CD4-positive, alpha-beta T cell treated with Interferon gamma for 1 hour (primary cell): ENCODE measurements around the gene ST7.
A peak's percentile ranks its signal among the peaks of the same experiment; 100 is the strongest.
"Not testable (repeated sequence)": the region's sequence is repeated elsewhere in the genome, so short reads cannot be mapped to it uniquely, and the experiment has no call there.

ENCODE experiments used
- DNase-seq: peaks from one replicate; pipeline ENCODE4 v3.0.0-alpha.2; 2020

Gene ST7

DNA sequence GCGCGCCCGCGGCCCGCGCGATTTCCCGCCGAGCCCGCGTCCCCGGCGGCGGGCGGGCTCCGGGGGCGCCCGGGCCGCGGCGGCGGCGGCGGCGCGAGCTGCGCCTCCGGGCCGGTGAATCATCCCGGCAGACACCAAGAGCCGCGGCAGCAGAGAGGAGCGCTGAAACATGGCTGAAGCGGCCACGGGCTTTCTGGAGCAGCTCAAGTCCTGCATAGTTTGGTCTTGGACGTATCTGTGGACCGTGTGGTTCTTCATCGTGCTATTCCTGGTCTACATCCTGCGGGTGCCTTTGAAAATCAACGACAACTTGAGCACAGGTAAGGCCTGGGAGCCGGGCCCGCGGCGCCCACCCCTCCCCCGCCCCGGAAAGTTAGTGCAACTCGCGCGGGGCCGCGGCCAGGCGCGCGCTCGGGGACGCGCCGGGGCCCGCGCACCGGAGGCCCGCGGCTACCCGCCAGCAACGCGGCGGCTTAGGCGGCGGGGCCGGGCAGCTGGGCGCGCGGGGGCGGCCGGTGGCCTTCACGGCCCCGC is at the start of gene ST7:
TSS of gene ST7 (plus strand) at position 130 of the 534 bp plus-strand sequence. CDS start at position 170, 40 bp downstream.
- DNase-seq, result peak; percentile 56

- no peak for DNase-seq
Measured at GRCh38 chr7:116906391-116906790, 46.9 kb upstream of the ST7 start.

DNA sequence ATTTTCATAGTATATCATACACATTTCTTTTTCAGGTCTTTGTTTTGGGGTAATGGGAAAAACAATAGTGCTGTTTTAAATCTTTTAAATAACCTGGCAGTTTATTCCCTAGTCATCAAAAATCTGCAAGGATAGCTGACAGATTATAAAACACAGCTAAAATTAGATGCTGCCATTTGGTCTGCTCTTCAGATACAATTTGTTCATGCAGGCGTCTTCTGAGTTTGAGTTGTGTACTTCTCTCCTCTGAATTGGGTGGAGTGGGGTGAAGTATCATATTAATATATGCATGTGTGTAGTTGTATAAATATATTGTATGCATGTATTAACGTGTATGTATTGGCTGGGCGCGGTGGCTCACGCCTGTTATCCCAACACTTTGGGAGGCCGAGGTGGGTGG is 42.9 kb upstream of the ST7 start:
- no peak for DNase-seq

- DNase-seq, result no peak
Measured at GRCh38 chr7:116911801-116912200, 41.5 kb upstream of the ST7 start.

GRCh38 chr7:116912269-116912909 is 40.9 kb upstream of the ST7 start:
- no peak for DNase-seq

GRCh38 chr7:116918704-116919103 is 34.6 kb upstream of the ST7 start:
- DNase-seq, result no peak

DNA sequence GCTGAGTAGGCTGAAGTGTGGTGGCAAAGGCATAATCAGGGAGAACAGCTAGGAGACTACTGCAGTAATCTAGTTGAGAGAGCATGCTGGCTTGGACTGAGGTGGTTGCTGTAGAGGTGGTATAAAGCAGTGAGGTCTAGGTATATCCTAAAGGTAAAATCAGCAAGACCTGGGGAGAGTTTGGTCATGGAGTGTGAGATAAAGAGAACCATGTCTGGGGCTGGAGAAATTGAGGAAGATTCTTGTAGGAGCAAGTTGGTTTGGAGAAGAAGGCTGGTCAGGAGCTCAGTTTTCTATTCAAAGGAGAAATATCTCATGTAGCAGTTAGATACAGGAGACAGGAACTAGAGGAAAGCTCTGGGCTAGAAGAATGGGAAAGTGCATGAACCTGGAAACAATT is 32.9 kb upstream of the ST7 start:
- DNase-seq, result no peak

GRCh38 chr7:116922545-116922944 is 30.8 kb upstream of the ST7 start:
- DNase-seq, result no peak

GRCh38 chr7:116924741-116925140 is 28.6 kb upstream of the ST7 start:
- no peak for DNase-seq

DNA sequence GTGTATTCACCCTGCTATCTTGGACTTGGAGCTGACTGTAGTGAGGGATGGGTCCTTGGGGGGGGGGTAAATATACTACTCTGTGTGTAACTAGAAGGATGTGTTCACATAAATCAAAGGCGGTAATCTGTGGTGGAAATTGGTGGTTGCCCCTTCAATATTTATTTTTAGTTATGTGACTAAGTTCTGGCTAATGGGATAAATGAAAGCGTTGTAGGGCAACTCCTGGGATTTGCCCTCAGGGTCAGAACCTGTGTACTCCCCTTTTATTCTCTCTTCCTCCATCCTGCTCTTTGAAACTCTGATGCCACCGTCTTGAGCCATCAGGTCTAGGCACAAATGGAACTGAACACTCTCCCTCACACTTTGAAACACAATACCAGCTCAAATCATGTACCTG is 24.3 kb upstream of the ST7 start:
- no peak for DNase-seq

DNA sequence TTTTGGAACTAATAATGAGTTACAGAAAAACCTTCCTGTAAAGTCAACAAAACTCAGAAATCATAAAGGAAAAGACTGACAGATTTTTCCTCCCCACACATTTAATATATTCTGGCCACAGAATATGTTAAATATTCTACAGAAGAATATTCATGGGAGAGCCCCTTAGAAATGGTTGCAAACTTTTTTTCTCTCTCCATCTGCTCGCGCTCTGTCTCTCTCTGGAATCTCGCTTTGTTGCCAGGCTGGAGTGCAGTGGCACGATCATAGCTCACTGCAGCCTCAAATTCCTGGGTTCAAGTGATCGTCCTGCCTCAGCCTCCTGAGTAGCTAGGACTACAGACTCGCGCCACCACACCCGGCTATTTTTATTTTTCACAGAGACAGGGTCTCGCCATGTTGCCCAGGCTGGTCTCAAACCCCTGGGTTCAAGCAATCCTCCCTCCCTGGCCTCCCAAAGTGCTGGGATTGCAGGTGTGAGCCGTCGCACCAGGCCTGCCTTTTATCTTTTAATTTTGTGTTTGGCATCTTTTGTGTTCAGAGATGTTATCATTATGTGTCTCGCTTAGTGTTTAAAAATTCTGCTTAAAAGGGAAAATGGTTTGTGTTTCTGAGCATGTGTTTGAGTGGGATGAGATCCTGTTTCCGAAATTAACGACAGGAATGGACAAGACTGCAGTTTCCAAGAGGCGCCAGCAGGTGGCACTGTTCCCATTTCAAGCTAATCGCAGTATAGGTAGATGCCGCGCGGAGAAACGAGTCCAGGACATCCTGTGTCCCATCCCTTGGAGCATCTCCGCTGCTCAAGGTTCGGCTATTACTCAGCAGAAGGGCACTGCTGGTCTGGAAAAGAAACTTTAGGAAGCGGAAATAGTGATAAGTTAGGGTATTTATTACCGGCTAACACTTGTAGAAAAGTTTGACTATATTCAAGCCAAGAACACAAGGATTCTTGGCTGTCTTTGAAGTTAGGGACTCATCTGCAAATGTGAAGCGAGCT is 23.1 kb upstream of the ST7 start:
- peak; percentile 59 for DNase-seq

- no peak for DNase-seq
Measured at GRCh38 chr7:116932566-116932965, 20.7 kb upstream of the ST7 start.

GRCh38 chr7:116933465-116933864 is 19.8 kb upstream of the ST7 start:
- DNase-seq, result no peak

DNA sequence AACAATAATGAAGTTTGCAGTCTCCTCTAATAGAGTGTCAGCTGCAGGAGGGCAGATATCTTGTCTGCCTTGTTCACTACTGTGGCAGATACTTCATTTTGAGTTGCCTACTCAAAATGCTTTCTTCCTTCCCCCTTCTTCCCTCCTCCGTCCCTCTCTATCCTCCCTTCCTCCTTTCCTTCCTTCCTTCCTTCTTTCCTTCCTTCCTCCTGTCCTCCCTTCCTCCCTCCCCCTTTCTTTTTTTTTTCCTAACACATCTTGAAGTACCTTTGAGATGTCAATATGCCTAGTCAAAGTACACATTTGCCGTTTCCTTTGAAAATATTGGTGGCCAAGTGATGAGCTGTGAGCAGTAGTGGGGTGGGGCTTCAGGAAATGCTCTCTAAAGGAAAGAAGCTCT is 18.7 kb upstream of the ST7 start:
- no peak for DNase-seq

- DNase-seq, result not testable (repeated sequence)
Measured at GRCh38 chr7:116936844-116937243, 16.5 kb upstream of the ST7 start.

- no peak for DNase-seq
Measured at GRCh38 chr7:116938678-116939077, 14.6 kb upstream of the ST7 start.

DNA sequence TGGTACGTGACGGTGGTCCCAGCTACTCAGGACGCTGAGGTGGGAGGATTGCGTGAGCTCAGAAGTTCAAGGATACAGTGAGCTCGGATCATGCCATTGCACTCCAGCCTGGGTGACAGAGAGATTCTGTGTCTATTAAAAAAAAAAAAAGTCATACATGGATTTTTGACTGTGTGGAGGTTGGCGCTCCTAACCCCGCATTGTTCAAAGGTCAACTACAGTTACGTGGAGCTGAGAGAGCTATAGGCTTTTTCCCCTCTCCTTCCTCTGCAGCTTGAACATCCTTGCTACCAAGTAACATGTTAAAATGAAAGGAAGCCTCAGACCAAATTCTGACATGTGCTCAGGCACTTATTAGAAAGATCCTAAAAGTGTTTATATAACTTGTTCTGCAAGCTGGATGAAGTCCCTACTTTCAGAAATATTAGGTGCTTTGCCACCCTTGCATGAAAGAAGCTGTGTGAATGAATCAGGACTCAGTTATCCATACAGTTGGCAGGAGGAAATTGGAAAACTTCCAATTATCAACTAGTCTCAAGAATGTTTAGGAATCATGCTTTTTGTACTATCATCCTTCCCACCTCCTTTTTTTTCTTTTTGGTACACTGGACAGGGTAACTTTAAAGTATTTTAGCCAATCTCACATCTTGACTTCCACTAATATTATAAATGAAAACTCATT is 12.5 kb upstream of the ST7 start:
- DNase-seq, result no peak

- DNase-seq, result no peak
Measured at GRCh38 chr7:116942504-116942903, 10.8 kb upstream of the ST7 start.

DNA sequence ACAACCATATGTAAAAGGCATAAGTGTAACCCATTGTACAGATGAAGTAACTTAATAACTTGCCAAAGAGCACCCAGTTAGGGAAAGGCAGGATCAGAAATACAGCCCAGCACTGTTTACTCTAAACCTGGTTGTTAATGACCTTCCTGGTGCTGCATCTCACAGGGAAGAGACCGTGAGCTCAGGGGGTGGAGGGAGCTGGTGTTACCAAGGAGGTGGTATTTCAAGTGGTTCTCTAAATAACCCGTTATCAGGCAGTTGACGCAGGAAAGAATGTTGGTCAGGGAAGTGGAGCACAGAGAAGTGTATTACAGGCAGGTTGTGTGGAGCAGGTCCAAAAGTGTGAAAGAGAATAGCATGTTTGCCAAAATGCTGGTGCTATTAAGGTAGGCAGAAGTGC is 4.4 kb upstream of the ST7 start:
- no peak for DNase-seq

GRCh38 chr7:116949941-116950801 is 3.1 kb upstream of the ST7 start:
- DNase-seq, result no peak

DNA sequence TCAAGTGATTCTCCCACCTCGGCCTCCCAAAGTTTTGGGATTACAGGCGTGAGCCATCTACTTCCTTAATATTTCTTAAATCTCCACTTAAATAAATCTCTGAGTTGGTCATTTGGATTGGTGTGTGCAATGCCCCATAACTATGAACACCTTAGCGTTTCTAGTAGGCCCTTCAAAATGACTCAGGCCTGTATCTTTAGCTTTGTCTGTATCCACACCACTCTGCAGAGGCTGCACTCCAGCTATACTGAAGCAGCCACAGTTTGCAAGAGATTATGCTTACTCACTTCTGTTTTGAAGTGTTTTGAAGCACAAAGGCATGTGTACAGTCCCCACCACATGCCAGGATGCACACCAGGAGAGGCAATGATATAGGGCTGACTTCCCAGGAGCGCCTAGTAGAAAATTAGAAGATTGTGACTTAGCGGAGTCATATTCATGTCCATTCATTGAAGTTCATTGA is 2.4 kb upstream of the ST7 start:
- no peak for DNase-seq
